Measurements from ENCODE around the gene ASH1L.
"Not testable (repeated sequence)": the region's sequence is repeated elsewhere in the genome, so short reads cannot be mapped to it uniquely, and the experiment has no call there.

The ASH1L gene

DNA sequence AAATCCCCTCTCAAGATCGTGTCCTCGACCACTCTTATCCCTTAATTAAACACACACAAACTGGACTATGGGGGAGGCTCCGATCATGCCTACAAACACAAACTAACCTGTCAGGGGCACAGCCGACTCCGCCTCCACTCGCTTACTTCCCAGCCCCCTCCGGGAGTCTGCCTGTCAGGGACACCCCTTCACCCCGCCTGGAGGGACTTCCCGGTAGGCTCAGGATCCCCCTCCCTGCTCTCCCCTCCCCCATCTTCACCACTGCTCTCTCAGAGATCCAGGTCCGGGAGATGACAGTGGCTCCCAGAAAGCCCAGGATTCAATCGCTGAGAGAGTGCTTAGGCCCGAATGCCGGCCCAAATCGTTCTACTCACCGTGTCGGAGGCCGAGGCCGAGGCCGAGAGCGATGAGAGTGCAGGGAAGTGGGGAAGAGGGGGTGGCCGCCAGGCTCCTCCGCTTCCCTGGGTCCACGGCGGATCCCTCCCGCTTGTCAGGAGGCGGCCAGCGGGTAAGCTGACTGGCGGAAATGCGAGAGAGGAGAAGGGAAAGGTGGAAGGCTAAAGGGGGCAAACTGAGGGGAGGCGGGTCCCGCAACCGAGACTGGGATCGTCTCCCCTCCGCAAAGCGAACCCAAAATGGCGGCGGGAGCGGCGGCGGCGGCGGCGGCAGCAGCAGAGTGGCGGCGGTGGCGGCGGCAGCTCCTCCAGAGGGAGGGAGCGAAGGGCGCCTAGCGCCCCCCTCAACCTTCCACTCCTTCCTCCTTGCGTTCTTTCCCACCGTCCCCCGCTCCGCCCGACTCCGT lies 623 bp downstream of the ASH1L start:
- not testable (repeated sequence) for DNase-seq (ENCODE audit: low read depth)

DNA sequence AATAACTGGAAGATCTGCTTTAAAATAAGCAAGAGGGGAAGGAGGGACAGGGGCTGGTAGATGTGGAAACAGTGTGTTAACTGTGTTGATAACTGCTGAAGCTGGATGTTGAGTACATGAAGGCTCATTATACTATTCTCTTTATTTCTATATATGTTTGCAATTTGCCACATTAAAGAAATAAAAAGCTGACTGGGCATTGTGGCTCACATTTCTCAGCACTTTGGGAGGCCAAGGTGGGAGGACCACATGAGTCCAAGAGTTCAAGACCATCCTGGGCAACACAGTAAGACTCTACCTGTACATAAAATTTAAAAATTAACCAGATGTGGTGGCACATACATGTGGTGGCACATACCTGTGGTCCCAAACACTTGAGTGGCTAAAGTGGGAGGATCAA lies 6.7 kb downstream of the ASH1L start:
- DNase-seq (ENCODE audit: low read depth), result no peak

GRCh38 chr1:155553349-155553748 lies 9.3 kb downstream of the ASH1L start:
- DNase-seq (ENCODE audit: low read depth), result no peak

DNA sequence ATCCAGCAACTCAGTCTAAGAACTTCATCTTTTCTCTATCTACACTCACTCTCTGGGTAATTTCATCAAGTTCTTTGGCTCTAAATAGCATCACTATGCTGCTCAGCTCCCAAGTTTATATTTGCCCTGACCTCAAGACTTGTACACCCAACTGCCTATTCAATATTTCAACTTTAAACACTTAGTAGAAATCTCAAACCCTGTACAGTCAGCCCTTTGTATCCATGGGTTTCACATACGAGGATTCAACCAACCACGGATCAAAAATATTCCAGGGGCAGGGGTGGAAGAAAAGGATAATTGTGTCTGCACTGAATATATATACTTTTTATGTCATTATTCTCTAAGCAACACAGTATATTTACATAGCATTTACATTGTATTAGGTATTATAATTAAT lies 13.9 kb downstream of the ASH1L start:
- DNase-seq (ENCODE audit: low read depth), result no peak

- no peak for DNase-seq (ENCODE audit: low read depth)
Measured at GRCh38 chr1:155540000-155540874, 22.4 kb downstream of the ASH1L start.

DNA sequence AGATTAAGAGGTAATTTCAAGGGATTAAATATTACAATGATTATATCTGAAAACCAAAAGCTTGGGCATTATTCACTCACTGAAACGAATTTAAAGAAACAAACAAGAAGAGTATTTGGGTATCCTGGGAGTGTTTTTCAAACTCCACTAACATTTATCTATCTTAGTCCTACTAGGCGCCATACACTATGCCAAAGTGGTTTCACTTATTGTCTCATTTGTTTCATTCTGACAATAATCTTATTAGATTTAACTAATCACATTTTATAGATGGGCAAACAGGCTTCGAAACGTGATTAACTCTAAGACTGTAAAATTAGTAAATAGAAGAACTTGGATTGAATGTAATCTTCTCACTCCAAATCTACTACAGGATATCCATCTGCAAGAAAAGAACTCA lies 25.4 kb downstream of the ASH1L start:
- DNase-seq (ENCODE audit: low read depth), result no peak

DNA sequence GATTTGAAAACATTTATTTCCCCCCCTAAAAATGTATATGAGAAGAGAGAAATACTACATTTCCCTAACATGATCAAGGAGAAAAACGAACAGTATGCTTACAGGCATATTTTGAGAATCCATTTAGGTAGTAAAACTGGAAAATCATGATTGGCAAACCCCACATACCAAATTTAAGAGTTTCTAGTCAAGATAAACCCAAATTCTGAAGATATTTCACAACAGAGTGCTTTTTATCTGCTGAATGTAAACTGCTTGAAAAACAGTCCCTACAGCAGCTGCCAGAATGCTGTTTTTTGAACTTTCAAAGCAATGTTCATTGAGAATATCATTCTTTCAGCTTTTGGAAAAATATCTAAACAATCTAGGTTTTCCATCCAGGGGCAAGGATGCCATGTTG lies 31.0 kb downstream of the ASH1L start:
- no peak for DNase-seq (ENCODE audit: low read depth)

DNA sequence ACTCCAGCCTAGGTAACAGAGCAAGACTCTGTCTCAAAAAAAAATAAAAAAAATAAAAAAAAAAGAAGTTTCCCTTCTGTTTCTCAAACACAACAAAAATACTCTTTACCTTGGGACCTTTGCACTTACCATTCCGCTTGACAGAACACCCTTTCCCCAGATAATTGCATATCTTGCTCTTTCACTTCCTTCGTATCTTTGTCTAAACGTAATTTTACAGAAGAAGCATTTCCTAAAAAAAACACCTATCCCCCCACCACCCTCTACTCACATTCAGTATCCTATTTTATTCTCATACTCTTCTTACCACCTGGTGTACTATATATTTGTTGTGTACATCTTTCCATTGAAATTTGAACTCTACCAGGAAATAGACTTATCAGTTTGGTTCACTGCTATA lies 32.7 kb downstream of the ASH1L start:
- DNase-seq (ENCODE audit: low read depth), result no peak

DNA sequence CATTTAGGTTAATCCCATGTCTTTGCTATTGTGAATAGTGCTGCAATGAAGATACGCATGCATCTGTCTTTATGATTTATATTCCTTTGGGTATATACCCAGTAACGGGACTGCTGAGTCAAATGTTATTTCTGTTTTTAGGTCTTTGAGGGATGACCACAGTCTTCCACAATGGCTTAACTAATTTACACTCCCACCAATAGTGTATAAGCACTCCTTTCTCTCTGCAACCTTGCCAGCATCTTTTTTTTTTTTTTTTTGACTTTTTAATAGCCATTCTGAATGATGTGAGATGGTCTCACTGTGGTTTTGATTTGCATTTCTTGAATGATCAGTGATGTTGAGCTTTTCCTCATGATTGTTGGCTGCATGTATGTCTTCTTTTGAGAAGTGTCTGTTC lies 33.5 kb downstream of the ASH1L start:
- no peak for DNase-seq (ENCODE audit: low read depth)

- no peak for DNase-seq (ENCODE audit: low read depth)
Measured at GRCh38 chr1:155527677-155528076, 34.9 kb downstream of the ASH1L start.

DNA sequence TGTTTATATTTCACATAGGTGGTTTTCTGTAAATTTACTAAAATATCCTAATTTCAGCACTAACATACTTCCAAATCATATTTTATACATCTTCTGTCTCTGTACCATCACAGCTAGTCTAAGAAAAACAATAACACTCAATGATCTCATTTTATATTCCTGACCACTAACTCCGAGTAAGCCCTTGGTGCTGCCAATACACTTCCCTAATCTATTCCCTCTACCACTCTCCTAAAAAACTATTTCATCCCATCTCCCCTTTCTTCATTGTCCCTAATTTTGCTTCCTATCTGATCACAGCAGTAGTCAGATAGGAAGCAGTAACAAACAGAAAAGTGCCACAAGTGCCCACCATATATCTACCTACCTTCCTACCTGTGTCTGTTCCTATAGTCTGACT lies 36.2 kb downstream of the ASH1L start:
- no peak for DNase-seq (ENCODE audit: low read depth)

GRCh38 chr1:155522069-155522468 lies 40.5 kb downstream of the ASH1L start:
- DNase-seq (ENCODE audit: low read depth), result no peak

DNA sequence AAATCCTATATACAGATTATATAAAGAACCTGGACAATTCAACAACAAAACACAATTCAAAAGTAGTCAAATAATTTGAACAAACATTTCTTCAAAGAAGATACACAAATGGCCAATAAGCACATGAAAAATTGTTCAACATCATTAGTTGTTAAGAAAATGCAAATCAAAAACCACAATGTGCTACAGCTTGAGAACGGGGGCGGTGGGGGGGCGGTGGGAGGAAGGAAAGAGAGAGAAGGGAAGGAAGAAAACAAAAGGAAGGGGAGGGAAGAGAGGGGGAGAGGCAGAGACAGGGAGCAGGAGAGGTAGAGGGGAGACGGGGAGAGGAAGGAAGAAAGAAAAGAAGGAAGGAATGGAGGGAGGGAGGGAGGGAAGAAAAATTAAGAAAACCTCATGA lies 44.1 kb downstream of the ASH1L start:
- no peak for DNase-seq (ENCODE audit: low read depth)

DNA sequence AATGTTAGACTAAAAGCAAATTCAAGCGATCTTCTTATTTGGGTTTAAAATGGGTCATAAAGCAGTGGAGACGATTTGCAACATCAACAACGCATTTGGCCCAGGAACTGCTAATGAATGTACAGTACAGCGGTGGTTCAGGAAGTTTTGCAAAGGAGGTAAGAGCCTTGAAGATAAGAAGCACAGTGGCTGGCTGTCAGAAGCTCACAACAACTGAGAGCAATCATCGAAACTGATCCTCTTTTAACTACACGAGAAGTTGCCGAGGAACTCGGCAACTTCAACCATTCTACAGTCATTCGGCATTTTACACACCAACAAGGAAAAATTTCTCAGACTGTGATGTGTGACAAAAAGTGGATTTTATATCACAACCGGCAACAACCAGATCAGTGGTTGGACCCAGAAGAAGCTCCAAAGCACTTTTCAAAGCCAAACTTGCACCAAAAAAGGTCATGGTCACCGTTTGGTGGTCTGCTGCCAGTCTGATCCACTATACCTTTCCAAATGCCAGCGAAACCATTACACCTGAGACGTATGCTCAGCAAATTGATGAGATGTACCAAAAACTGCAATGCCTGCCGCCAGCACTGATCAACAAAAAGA lies 47.9 kb downstream of the ASH1L start:
- no peak for DNase-seq (ENCODE audit: low read depth)

DNA sequence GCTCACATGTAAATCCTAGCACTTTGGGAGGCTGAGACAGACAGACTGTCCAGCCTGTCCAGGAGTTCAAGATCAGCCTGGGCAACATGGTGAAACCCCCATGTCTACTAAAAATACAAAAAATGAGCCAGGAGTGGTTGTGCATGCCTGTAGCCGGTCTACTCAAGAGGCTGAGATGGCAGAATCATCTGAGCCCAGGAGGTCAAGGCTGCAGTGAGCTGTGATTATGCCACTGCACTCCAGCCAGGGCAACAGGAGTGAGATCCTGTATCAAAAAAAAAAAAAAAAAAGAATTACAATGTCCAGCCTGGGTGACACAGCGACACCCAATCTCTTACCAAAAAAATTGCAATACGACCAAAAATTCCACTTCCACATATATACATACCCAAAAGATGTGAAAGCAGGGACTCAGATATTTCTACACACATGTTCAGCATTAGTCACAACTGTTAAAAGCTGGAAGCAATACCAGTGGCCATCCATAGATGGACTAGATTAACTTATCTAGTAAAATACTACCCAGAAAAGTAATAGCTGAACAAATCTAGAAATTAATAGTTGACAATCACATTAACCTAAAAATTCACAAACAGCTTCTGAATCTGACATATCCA lies 49.2 kb downstream of the ASH1L start:
- DNase-seq (ENCODE audit: low read depth), result no peak

DNA sequence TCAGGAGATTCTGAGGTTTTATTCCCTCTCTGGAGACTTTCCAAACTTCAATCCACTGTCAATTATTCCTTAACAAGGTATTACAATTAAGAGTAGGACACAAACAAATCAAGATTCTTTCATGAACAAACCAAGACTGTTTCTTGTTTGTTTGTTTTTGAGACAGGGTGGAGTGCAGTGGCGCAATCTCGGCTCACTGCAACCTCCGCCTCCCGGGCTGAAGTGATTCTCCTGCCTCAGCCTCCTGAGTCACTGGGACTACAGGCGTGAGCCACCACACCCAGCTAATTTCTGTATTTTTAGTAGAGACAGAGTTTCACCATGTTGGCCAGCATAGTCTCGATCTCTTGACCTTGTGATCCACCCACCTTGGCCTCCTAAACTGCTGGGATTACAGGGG lies 51.2 kb downstream of the ASH1L start:
- not testable (repeated sequence) for DNase-seq (ENCODE audit: low read depth)

DNA sequence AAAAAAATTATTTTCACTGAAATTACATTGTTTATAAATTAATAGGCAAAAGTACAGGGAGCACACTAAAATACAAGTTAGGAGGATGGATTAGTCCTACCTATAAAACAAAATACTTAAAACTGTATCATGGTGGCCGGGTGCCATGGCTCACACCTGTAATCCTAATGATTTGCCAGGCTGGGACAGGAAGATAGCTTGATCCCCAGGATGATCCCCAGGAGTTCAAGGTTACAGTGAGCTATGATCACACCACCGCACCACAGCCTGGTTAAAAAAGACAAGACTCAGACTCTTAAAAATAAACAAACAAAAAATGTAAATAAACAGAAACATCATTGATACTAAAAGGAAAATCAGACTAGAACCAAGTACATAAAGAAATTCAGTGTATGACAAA lies 53.5 kb downstream of the ASH1L start:
- no peak for DNase-seq (ENCODE audit: low read depth)

GRCh38 chr1:155507945-155508344 lies 54.7 kb downstream of the ASH1L start:
- DNase-seq (ENCODE audit: low read depth), result no peak

DNA sequence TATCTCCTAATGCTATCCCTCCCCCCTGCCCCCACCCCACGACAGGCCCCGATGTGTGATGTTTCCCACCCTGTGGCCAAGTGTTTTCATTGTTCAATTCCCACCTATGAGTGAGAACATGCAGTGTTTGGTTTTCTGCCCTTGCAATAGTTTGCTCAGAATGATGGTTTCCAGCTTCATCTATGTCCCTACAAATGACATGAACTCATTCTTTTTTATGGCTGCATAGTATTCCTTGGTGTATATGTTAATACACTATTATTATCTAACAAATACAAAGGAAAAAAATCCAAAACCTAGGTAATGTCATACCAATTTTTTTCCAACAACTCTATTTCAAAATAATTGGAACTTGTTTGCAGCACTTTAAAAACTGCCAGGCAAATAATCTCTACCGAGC lies 56.6 kb downstream of the ASH1L start:
- not testable (repeated sequence) for DNase-seq (ENCODE audit: low read depth)

DNA sequence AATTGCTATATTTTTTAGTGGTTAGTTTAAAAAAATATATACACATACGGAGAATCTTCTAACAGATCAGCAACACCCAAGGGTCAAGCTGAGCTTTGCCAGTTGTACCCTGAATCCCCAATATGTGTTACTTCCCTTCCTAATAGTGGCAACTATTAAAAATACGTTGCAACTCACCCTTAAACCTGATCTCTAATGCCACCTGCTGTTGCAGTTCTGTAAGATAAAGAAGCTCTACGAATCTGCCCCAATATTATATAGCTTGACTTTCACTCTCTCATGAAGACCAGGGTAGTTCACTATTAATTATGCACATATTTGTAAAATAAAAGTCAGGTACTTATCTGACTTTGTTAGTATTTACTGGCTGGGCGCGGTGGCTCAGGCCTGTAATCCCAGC lies 58.4 kb downstream of the ASH1L start:
- DNase-seq (ENCODE audit: low read depth), result no peak

- no peak for DNase-seq (ENCODE audit: low read depth)
Measured at GRCh38 chr1:155499953-155500639, 62.5 kb downstream of the ASH1L start.

GRCh38 chr1:155499263-155499662 lies 63.3 kb downstream of the ASH1L start:
- no peak for DNase-seq (ENCODE audit: low read depth)

All from GM04503 (cell line).